Smooth muscle cell (in vitro differentiated cells): ENCODE measurements around the gene TOMM22. TPM values are rescaled to one million over a fixed set of nuclear protein-coding genes. Genes with fewer than 3 reads are reported as not detected.
"Not testable (repeated sequence)": the region's sequence is repeated elsewhere in the genome, so short reads cannot be mapped to it uniquely, and the experiment has no call there.

ENCODE experiments used
- DNase-seq: peaks from one replicate; lab custom pipeline; 2025; ENCODE audit not compliant: unreplicated experiment; lab: John Stamatoyannopoulos, UW
- H2AFZ ChIP-seq: fragments of 200-600 bp; sonication (generic); 2 replicates; pipeline ENCODE4 v1.6.0; 2016; ENCODE audit warnings: antibody characterized with exemption, low read depth, mild to moderate bottlenecking
- H3F3A ChIP-seq: fragments of 200-600 bp; sonication (generic); 2 replicates; pipeline ENCODE4 v1.6.0; 2017; ENCODE audit warnings: antibody characterized with exemption, low read depth
- H3K27ac ChIP-seq: fragments of 200-600 bp; sonication (generic); 2 replicates; pipeline ENCODE4 v1.5.1; 2016; ENCODE audit warnings: low read depth, mild to moderate bottlenecking
- H3K27me3 ChIP-seq: fragments of 200-600 bp; sonication (generic); 2 replicates; pipeline ENCODE4 v1.6.1; 2016; ENCODE audit warnings: low read depth, mild to moderate bottlenecking
- H3K36me3 ChIP-seq: fragments of 200-600 bp; sonication (generic); 2 replicates; pipeline ENCODE4 v1.5.1; 2016; ENCODE audit warnings: low read depth
- H3K4me1 ChIP-seq: fragments of 200-600 bp; sonication (generic); 2 replicates; pipeline ENCODE4 v1.5.1; 2016; ENCODE audit warnings: low read depth
- H3K4me2 ChIP-seq: fragments of 200-600 bp; sonication (generic); 2 replicates; pipeline ENCODE4 v1.6.0; 2016; ENCODE audit warnings: mild to moderate bottlenecking
- H3K4me3 ChIP-seq: fragments of 200-600 bp; sonication (generic); 2 replicates; pipeline ENCODE4 v1.5.1; 2016; ENCODE audit warnings: mild to moderate bottlenecking
- H3K79me2 ChIP-seq: fragments of 200-600 bp; sonication (generic); 2 replicates; pipeline ENCODE4 v1.6.0; 2016; ENCODE audit warnings: low read depth, mild to moderate bottlenecking
- H3K9ac ChIP-seq: fragments of 200-600 bp; sonication (generic); 2 replicates; pipeline ENCODE4 v1.6.0; 2016; ENCODE audit warnings: low read depth
- H3K9me3 ChIP-seq: fragments of 200-600 bp; sonication (generic); replicated peaks from 2 replicates; pipeline ENCODE4 v1.5.1; 2016; ENCODE audit warnings: low read depth
- H4K20me1 ChIP-seq: fragments of 200-600 bp; sonication (generic); 2 replicates; pipeline ENCODE4 v1.6.0; 2016; ENCODE audit warnings: low read depth
- WGBS: methylation state at CpG from one replicate; pipeline ENCODE4 v1.1.7; 2016; ENCODE audit warnings: low lambda C conversion rate; 5-methylcytosine and 5-hydroxymethylcytosine counted together
- polyA plus RNA-seq: library from polyadenylated mRNA; unstranded; fragments of >200 nt; fragmentation: Nextera tagmentation; extraction: Ambion mirVana; gene quantifications from 2 replicates; pipeline ENCODE4 v1.2.1, GENCODE V29; 2016
- total RNA-seq: library from RNA; depleted of rRNA; stranded (reverse); fragments of >200 nt; gene quantifications from 2 replicates; pipeline ENCODE4 v1.2.3, GENCODE V29; 2014
- TF ChIP-seq, protein P1 (sequence below): fragments of 200-600 bp; sonication (generic); IDR thresholded peaks from 2 replicates; pipeline ENCODE4 v1.5.1; 2017; ENCODE audit warnings: borderline replicate concordance, mild to moderate bottlenecking, antibody characterized with exemption; ENCODE audit not compliant: insufficient read depth, poor library complexity, severe bottlenecking

TOMM22 gene
- total and polyA plus RNA-seq, 2 experiments from 2014 or later, result 63.3 to 64.7 TPM

DNA sequence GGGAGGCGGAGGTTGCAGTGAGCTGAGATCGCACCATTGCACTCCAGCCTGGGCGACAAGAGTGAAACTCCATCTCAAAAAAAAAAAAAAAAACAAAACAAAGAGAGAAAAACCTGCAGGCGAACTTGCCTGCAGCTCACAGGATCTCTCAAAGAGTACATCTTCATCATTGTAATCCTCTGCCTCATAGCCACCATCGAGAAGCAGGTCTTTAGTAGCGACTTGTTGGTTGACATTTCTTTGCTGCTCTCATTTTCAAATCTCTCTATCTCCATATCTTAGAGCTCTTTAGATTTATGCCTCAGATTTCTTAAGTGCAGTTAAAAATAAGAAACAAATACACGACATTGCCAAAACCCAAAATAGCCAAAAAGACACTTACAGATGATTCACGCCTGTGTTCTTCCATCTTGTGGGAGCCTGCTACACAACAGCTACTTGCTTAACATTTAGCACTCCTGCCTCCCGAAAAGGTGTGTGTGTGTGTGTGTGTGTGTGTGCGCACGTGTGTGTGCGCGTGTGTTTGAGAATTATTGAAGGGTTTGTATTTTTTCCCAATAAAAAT is 40.2 kb upstream of the TOMM22 start:
- H4K20me1 ChIP-seq, result no peaks in the 10 kb centered on the region
- H3K9me3 ChIP-seq, result no peaks in the 10 kb centered on the region
- H3K79me2 ChIP-seq, result no peaks in the 10 kb centered on the region
- TF ChIP-seq, protein P1, sequence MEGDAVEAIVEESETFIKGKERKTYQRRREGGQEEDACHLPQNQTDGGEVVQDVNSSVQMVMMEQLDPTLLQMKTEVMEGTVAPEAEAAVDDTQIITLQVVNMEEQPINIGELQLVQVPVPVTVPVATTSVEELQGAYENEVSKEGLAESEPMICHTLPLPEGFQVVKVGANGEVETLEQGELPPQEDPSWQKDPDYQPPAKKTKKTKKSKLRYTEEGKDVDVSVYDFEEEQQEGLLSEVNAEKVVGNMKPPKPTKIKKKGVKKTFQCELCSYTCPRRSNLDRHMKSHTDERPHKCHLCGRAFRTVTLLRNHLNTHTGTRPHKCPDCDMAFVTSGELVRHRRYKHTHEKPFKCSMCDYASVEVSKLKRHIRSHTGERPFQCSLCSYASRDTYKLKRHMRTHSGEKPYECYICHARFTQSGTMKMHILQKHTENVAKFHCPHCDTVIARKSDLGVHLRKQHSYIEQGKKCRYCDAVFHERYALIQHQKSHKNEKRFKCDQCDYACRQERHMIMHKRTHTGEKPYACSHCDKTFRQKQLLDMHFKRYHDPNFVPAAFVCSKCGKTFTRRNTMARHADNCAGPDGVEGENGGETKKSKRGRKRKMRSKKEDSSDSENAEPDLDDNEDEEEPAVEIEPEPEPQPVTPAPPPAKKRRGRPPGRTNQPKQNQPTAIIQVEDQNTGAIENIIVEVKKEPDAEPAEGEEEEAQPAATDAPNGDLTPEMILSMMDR, result no peak
- no peaks in the 10 kb centered on the region for H3K4me1 ChIP-seq
- H3K36me3 ChIP-seq, result no peaks in the 10 kb centered on the region
- no peak overlapping the region for H3K9ac ChIP-seq
- H3K27ac ChIP-seq, result no peak overlapping the region
- no peaks in the 10 kb centered on the region for H3F3A ChIP-seq
- DNase-seq, result no peak
- WGBS, result 93% methylated on average over 10 of the region's 13 CpGs
- H3K27me3 ChIP-seq, result no peaks in the 10 kb centered on the region
- no peak overlapping the region for H3K4me3 ChIP-seq
- no peak overlapping the region for H2AFZ ChIP-seq
- H3K4me2 ChIP-seq, result no peak overlapping the region

DNA sequence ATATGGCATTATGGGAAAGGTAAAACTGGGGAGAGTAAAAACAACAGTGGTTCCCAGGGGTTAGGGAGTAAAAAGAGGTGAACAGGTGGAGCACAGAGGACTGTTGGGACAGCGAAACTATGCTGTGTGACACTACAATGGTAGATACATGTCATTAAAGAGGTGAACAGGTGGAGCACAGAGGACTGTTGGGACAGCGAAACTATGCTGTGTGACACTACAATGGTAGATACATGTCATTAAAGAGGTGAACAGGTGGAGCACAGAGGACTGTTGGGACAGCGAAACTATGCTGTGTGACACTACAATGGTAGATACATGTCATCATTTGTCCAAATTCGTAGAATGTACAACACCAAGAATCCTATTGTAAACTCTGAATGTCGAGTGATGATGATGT is 37.5 kb upstream of the TOMM22 start:
- not testable (repeated sequence) for DNase-seq, H3K4me2 ChIP-seq, H3K79me2 ChIP-seq, H2AFZ ChIP-seq, H3K4me3 ChIP-seq, H3K27me3 ChIP-seq, H3K9ac ChIP-seq, H3K36me3 ChIP-seq, H4K20me1 ChIP-seq, H3F3A ChIP-seq, H3K9me3 ChIP-seq, H3K4me1 ChIP-seq, H3K27ac ChIP-seq
- WGBS, result 94% methylated on average over 5 of the region's 5 CpGs

DNA sequence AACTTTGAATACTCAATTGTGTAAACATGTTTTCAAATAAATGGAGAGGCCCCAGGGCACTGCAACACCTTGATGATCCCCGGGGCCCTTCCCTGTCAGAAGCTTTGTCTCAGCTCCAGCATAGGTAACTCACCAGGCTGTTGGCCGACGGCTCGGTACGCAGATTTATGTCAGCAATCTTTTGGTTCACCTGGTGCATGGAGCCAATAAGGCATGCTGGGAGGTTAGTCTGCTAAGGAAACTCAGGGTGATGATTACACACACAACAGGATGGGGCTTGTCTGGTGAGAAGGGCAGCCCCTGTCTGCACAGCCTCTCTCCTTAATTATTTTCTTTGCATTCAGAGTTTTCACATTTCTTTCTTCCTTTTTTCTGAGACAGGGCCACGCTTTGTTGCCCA is 36.3 kb upstream of the TOMM22 start:
- WGBS, result 84% methylated on average over 6 of the region's 6 CpGs

DNA sequence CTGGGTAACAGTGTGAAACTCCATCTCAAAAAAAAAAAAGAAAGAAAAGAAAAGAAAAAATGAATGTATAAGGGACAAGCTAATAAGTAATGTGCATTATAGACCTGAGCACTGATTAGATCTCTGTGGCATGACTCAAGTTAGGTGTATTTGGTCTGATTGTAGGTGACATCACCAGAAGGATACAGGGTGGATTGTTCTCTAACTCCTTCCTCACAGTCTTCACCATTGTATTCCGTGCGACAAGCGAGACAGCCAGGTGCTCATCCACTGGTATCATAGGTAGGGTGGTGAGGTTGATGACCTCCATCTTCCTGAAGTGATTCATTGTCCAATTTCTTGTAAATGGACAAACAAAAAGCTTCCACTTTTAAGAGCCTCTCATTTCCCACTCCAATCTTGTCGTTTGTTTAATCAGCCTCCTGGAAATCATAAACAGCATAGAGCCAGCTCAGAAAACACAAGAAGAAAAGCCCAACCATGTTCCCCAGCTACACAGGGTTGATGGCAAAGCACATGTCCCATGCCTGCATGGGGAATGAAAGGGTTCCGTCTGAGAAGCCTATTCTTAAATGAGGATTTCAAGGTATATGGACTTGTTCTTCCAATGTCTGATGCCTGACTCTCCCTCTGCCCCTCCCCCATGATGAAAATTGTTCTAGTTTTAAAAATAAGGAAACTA is 31.8 kb upstream of the TOMM22 start:
- Histone ChIP-seq H3K36me3 (no peaks in the 10 kb centered on the region), H3K79me2 (no peaks in the 10 kb centered on the region), H3K4me3 (no peak overlapping the region), H2AFZ (no peak overlapping the region), H3K4me1 (no peaks in the 10 kb centered on the region), H3K27ac (peak overlapping the region; percentile 62), H3K4me2 (no peak overlapping the region), H3K9ac (no peak overlapping the region), H3K9me3 (no peaks in the 10 kb centered on the region), H4K20me1 (no peaks in the 10 kb centered on the region), H3F3A (no peaks in the 10 kb centered on the region), H3K27me3 (no peaks in the 10 kb centered on the region)
- no peak for DNase-seq
- TF ChIP-seq, protein P1, result no peak
- WGBS, result 77% methylated on average over 5 of the region's 5 CpGs

More for the DNA sequence above, 36.3 kb upstream of the TOMM22 start:
- Histone ChIP-seq H3K4me3 (no peak overlapping the region), H3K27ac (no peak overlapping the region), H3F3A (no peaks in the 10 kb centered on the region), H4K20me1 (no peaks in the 10 kb centered on the region), H2AFZ (no peak overlapping the region), H3K27me3 (no peaks in the 10 kb centered on the region), H3K4me1 (no peaks in the 10 kb centered on the region), H3K9ac (no peak overlapping the region), H3K4me2 (no peak overlapping the region), H3K36me3 (no peaks in the 10 kb centered on the region), H3K9me3 (no peaks in the 10 kb centered on the region), H3K79me2 (no peaks in the 10 kb centered on the region)
- TF ChIP-seq, protein P1, result no peak
- DNase-seq, result no peak
